B cell (primary cell): Measurements from ENCODE around the gene RASGRF2. TPM values are rescaled to one million over a fixed set of nuclear protein-coding genes. Genes with fewer than 3 reads are reported as not detected.

Experiments used
- ATAC-seq: fragments of 200-7000 bp; cut with Tn5 transposase; one replicate; pipeline ENCODE4 v1.10.0; 2021; ENCODE audit warnings: low read depth, mild to moderate bottlenecking, moderate number of reproducible peaks, moderate library complexity
- CTCF ChIA-PET: fragments of 350-600 bp; sonication (Branson Sonifier 250); formaldehyde crosslinking; loops from one replicate; lab custom pipeline; 2021; ENCODE audit warnings: antibody characterized with exemption, inconsistent platforms; lab: Charles Lee
- POLR2A ChIA-PET: fragments of 350-600 bp; sonication (Branson Sonifier 250); formaldehyde crosslinking; loops from one replicate; lab custom pipeline; 2021; ENCODE audit warnings: antibody characterized with exemption; lab: Charles Lee
- DNase-seq: peaks from one replicate; pipeline ENCODE4 v3.0.0; 2013
- H2AFZ ChIP-seq: 2 replicates; pipeline ENCODE4 v1.6.1; 2012; ENCODE audit warnings: mild to moderate bottlenecking, low read depth, low read length; ENCODE audit not compliant: insufficient read depth, poor library complexity, severe bottlenecking
- H3K27ac ChIP-seq, 2 donors: 1 replicate in 1 of 2; 2 replicates in 1 of 2; pipeline ENCODE4 v1.5.1; 2012 to 2013; ENCODE audit warnings: low read length in 2 of 2, mild to moderate bottlenecking in 2 of 2, moderate library complexity in 1 of 2
- H3K27me3 ChIP-seq, 4 experiments: fragments of 200-600 bp in 1 of 4; sonication (generic) in 1 of 4; replicated peaks in 1 of 4; 1 replicate in 2 of 4; 2 replicates in 2 of 4; pipeline versions ENCODE4 v1.6.1 to v1.7.0; 2013 to 2016; ENCODE audit warnings: low read length in 3 of 4, mild to moderate bottlenecking in 2 of 4, mixed read lengths in 1 of 4, moderate library complexity in 1 of 4; ENCODE audit not compliant: insufficient read depth in 4 of 4, control insufficient read depth in 3 of 4; ENCODE audit errors: control extremely low read depth in 1 of 4
- H3K36me3 ChIP-seq, 2 experiments: replicated peaks in 1 of 2; 1 replicate in 1 of 2; 2 replicates in 1 of 2; pipeline versions ENCODE4 v1.6.1 to v1.7.1; 2013; ENCODE audit warnings: low read length in 1 of 2; ENCODE audit not compliant: insufficient read depth in 2 of 2, control insufficient read depth in 1 of 2; ENCODE audit errors: control extremely low read depth in 1 of 2, extremely low read depth in 1 of 2
- H3K4me1 ChIP-seq, 2 donors: fragments of 200-600 bp in 1 of 2; sonication (generic) in 1 of 2; 1 replicate in 1 of 2; 2 replicates in 1 of 2; pipeline versions ENCODE4 v1.5.1 to v1.6.1; 2013 to 2017; ENCODE audit warnings: low read length in 2 of 2; ENCODE audit not compliant: control insufficient read depth in 2 of 2, insufficient read depth in 2 of 2
- H3K4me2 ChIP-seq: replicated peaks from 2 replicates; pipeline ENCODE3; 2012; ENCODE audit warnings: mild to moderate bottlenecking, low read depth, low read length; ENCODE audit not compliant: poor library complexity, severe bottlenecking
- H3K4me3 ChIP-seq, 5 experiments: fragments of 200-600 bp in 1 of 5; sonication (generic) in 1 of 5; 1 replicate in 3 of 5; 2 replicates in 2 of 5; pipeline versions ENCODE4 v1.5.1 to v1.7.0; 2011 to 2016; ENCODE audit warnings: low read length in 4 of 5, mild to moderate bottlenecking in 4 of 5, low read depth in 2 of 5, control low read depth in 1 of 5, moderate library complexity in 1 of 5; ENCODE audit not compliant: insufficient read depth in 1 of 5; ENCODE audit errors: control extremely low read depth in 1 of 5, extremely low read depth in 1 of 5
- H3K79me2 ChIP-seq: fragments of 200-600 bp; sonication (generic); one replicate; pipeline ENCODE4 v1.6.0; 2016; ENCODE audit warnings: low read length; ENCODE audit not compliant: control insufficient read depth, insufficient read depth
- H3K9ac ChIP-seq: fragments of 200-600 bp; sonication (generic); 2 replicates; pipeline ENCODE4 v1.6.1; 2017; ENCODE audit warnings: mild to moderate bottlenecking, low read length, moderate library complexity
- H3K9me3 ChIP-seq, 3 donors: one replicate each; pipeline versions ENCODE4 v1.6.1 to v1.7.1; 2013; ENCODE audit warnings: low read length in 2 of 3; ENCODE audit not compliant: control insufficient read depth in 2 of 3, insufficient read depth in 1 of 3; ENCODE audit errors: control extremely low read depth in 1 of 3
- H4K20me1 ChIP-seq: 2 replicates; pipeline ENCODE4 v1.6.0; 2012; ENCODE audit warnings: mild to moderate bottlenecking, low read length; ENCODE audit not compliant: insufficient read depth, control insufficient read depth, poor library complexity, severe bottlenecking
- H3K27ac Mint-ChIP-seq: one replicate; pipeline ENCODE4 v1.8.0; 2021; ENCODE audit warnings: mixed read lengths
- H3K27me3 Mint-ChIP-seq: one replicate; pipeline ENCODE4 v1.8.0; 2021; ENCODE audit warnings: mixed read lengths
- H3K4me1 Mint-ChIP-seq: one replicate; pipeline ENCODE4 v1.8.0; 2021; ENCODE audit warnings: mixed read lengths
- H3K4me3 Mint-ChIP-seq: one replicate; pipeline ENCODE4 v1.8.0; 2021; ENCODE audit warnings: mixed read lengths
- H3K9me3 Mint-ChIP-seq: one replicate; pipeline ENCODE4 v1.8.0; 2022; ENCODE audit warnings: mixed read lengths; ENCODE audit not compliant: insufficient read depth
- EZH2 ChIP-seq: IDR thresholded peaks from 2 replicates; pipeline ENCODE4 v1.6.1; 2012; ENCODE audit warnings: borderline replicate concordance, low read depth, mild to moderate bottlenecking, moderate library complexity, low read length; ENCODE audit not compliant: insufficient read depth, poor library complexity, severe bottlenecking
- WGBS: methylation state at CpG from one replicate; pipeline ENCODE4 v1.1.5; 2013; ENCODE audit warnings: missing lambda C conversion rate; ENCODE audit not compliant: insufficient coverage; 5-methylcytosine and 5-hydroxymethylcytosine counted together
- intact Hi-C: fragments of 100-400 bp; cut with micrococcal nuclease; formaldehyde crosslinking; loops from one replicate; pipeline ENCODE4 v1.10.0; 2022
- polyA plus RNA-seq: library from polyadenylated mRNA; depleted of rRNA; stranded (reverse); fragments of >200 nt; gene quantifications from 2 replicates; pipeline ENCODE4 v1.2.3, GENCODE V29; 2012
- total RNA-seq, 2 donors: library from RNA; stranded (reverse); fragments of 120-200 nt in 1 of 2; gene quantifications; 1 replicate in 1 of 2; 2 replicates in 1 of 2; pipeline versions ENCODE4 v1.2.3 to v1.2.4, GENCODE V29; 2013 to 2022
- TF ChIP-seq, protein P1 (sequence below): fragments of 200-600 bp; IDR thresholded peaks from one replicate; pipeline ENCODE4 v1.8.0; 2022; ENCODE audit warnings: antibody characterized with exemption, mild to moderate bottlenecking

The RASGRF2 gene
- total and polyA plus RNA-seq, 2 donors (not counting 1 experiment from before 2014, with no cell fraction given): 0.04 to 0.37 TPM

DNA sequence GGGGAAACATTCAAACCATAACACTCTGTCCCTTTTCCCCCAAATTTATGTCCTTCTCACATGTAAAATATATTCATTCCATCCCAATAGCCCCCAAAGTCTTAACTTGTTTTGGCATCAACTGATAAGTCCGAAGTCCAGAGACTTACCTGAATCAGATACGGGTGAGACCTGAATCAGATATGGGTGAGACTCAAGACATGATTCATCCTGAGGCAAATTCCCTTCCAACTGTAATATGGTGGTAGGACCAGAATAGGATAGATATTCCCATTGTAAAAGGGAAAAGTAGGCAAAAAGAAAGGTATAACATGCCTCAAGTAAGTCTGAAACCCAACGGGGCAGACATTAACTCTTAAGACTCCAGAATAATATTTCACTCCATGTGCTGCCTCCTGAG, 157.4 kb downstream of the RASGRF2 start:
- 93% methylated on average over 2 of the region's 3 CpGs for WGBS
- Histone ChIP-seq H3K4me2 (no peak overlapping the region), H4K20me1 (no peaks in the 10 kb centered on the region), H3K27me3 (no peaks in the 10 kb centered on the region), H3K9ac (no peak overlapping the region), H3K4me1 (no peaks in the 10 kb centered on the region), H3K36me3 (no peaks in the 10 kb centered on the region), H3K79me2 (no peaks in the 10 kb centered on the region), H3K27ac (no peak overlapping the region), H3K9me3 (no peaks in the 10 kb centered on the region), H2AFZ (no peak overlapping the region), H3K4me3 (no peak overlapping the region)
- H3K9me3 Mint-ChIP-seq: no peaks in the 10 kb centered on the region
- TF ChIP-seq, protein P1, sequence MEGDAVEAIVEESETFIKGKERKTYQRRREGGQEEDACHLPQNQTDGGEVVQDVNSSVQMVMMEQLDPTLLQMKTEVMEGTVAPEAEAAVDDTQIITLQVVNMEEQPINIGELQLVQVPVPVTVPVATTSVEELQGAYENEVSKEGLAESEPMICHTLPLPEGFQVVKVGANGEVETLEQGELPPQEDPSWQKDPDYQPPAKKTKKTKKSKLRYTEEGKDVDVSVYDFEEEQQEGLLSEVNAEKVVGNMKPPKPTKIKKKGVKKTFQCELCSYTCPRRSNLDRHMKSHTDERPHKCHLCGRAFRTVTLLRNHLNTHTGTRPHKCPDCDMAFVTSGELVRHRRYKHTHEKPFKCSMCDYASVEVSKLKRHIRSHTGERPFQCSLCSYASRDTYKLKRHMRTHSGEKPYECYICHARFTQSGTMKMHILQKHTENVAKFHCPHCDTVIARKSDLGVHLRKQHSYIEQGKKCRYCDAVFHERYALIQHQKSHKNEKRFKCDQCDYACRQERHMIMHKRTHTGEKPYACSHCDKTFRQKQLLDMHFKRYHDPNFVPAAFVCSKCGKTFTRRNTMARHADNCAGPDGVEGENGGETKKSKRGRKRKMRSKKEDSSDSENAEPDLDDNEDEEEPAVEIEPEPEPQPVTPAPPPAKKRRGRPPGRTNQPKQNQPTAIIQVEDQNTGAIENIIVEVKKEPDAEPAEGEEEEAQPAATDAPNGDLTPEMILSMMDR: no peak
- TF ChIP-seq EZH2: no peak
- ChIA-PET CTCF (no interaction called here), POLR2A (no interaction called here)
- peaks cover 19% of the 10 kb centered on the region for H3K27me3 Mint-ChIP-seq
- ATAC-seq (no peak), DNase-seq (no peak)
- H3K4me3 Mint-ChIP-seq: no peak overlapping the region
- no peak overlapping the region for H3K27ac Mint-ChIP-seq
- no peaks in the 10 kb centered on the region for H3K4me1 Mint-ChIP-seq
- intact Hi-C loops: no loop called here

DNA sequence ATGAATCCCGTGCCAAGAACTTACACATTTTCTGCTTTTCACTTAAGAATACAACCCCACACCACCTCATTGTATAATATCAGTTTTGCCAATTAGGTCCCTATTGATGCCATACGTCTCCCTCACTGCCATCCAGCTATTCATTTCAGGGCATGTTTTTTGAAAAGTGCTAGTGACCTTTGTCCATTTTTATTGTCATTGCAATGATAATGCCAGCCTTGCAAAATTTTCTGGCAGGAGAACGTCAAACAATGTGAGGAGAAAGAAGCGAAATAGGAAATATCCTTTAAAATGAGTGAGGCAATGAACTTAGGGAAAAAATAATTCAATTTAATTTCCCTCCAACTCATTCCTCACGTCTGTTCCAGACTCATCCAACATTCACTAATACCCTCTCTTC, 161.1 kb downstream of the RASGRF2 start:
- no peak overlapping the region for H3K27ac Mint-ChIP-seq
- Histone ChIP-seq H3K27me3 (peaks cover 0 to 6% (median 0%) of the 10 kb centered on the region in 4 experiments), H3K9ac (no peak overlapping the region), H2AFZ (no peak overlapping the region), H3K9me3 (no peaks in the 10 kb centered on the region), H3K4me1 (no peaks in the 10 kb centered on the region), H3K4me3 (no peak overlapping the region), H3K36me3 (no peaks in the 10 kb centered on the region), H4K20me1 (no peaks in the 10 kb centered on the region), H3K79me2 (no peaks in the 10 kb centered on the region), H3K27ac (no peak overlapping the region), H3K4me2 (no peak overlapping the region)
- POLR2A ChIA-PET: no interaction called here
- WGBS: 89% methylated on average over 3 of the region's 5 CpGs
- H3K27me3 Mint-ChIP-seq: peaks cover 21% of the 10 kb centered on the region
- H3K4me1 Mint-ChIP-seq: no peaks in the 10 kb centered on the region
- no peak overlapping the region for H3K4me3 Mint-ChIP-seq
- TF ChIP-seq, protein P1: no peak
- no peaks in the 10 kb centered on the region for H3K9me3 Mint-ChIP-seq
- DNase-seq (no peak), ATAC-seq (no peak)
- CTCF ChIA-PET: no interaction called here
- intact Hi-C loops: no loop called here
